HCT116 (cell line): ENCODE measurements around the gene DHRS11. TPM values are rescaled to one million over a fixed set of nuclear protein-coding genes. Genes with fewer than 3 reads are reported as not detected.

Experiments used
- ATAC-seq: fragments of 200-7000 bp; cut with Tn5 transposase; 2 replicates; pipeline ENCODE4 v1.9.1; 2020; ENCODE audit warnings: mild to moderate bottlenecking, moderate library complexity
- BruUV-seq: library from RNA; stranded (reverse); fragments of 400-500 nt; replicated peaks from 2 replicates; lab custom pipeline; 2021; lab: Mats Ljungman, UMichigan
- CTCF ChIA-PET: fragments of 300-600 bp; sonication (Branson Sonifier 250); formaldehyde crosslinking; loops from one replicate; lab custom pipeline; 2021; ENCODE audit warnings: antibody characterized with exemption; lab: Charles Lee
- POLR2A ChIA-PET: fragments of 300-600, 350-600 bp; sonication (Branson Sonifier 250); formaldehyde crosslinking; loops from one replicate; lab custom pipeline; 2021; ENCODE audit warnings: antibody characterized with exemption; lab: Charles Lee
- RAD21 ChIA-PET, 2 experiments: fragments of 300-600 bp; sonication (Branson Sonifier 250); formaldehyde crosslinking; loops; one replicate each; lab custom pipeline; 2023; ENCODE audit warnings: low total read pairs in 2 of 2; ENCODE audit not compliant: uncharacterized antibody in 2 of 2, unreplicated experiment in 2 of 2, low non-redundant PET in 1 of 2; lab: Charles Lee
- DNase-seq: peaks from one replicate; pipeline ENCODE4 v3.0.0-alpha.2; 2010; ENCODE audit warnings: low read depth, low spot score
- H2AFZ ChIP-seq: fragments of 200-600 bp; shearing (Covaris generic), sonication (generic); 2 replicates; pipeline ENCODE4 v1.6.1; 2017; ENCODE audit warnings: low read depth, mixed run types, mixed read lengths, antibody characterized with exemption, low read length; ENCODE audit not compliant: poor library complexity, severe bottlenecking
- H3K27ac ChIP-seq: 2 replicates; pipeline ENCODE4 v1.5.1; 2012; ENCODE audit warnings: low read depth, low read length
- H3K27me3 ChIP-seq: fragments of 200-600 bp; sonication (generic); 2 replicates; pipeline ENCODE4 v1.6.1; 2016; ENCODE audit warnings: mixed run types, low read length, mixed read lengths; ENCODE audit not compliant: insufficient read depth
- H3K36me3 ChIP-seq, 2 experiments: fragments of 200-500 bp in 1 of 2; fragments of 200-600 bp in 1 of 2; sonication (Bioruptor generic) in 1 of 2; sonication (generic) in 1 of 2; 2 replicates each; pipeline versions ENCODE4 v1.5.1 to v1.6.1; 2014 to 2016; ENCODE audit warnings: low read length in 2 of 2, inconsistent platforms in 1 of 2, mixed read lengths in 1 of 2, mixed run types in 1 of 2; ENCODE audit not compliant: insufficient read depth in 2 of 2, control insufficient read depth in 1 of 2
- H3K4me1 ChIP-seq, 2 experiments: fragments of 200-600 bp in 1 of 2; sonication (generic) in 1 of 2; 2 replicates each; pipeline versions ENCODE4 v1.5.1 to v1.6.1; 2012 to 2017; ENCODE audit warnings: low read length in 2 of 2, inconsistent platforms in 1 of 2, mild to moderate bottlenecking in 1 of 2, mixed read lengths in 1 of 2, mixed run types in 1 of 2, moderate library complexity in 1 of 2; ENCODE audit not compliant: insufficient read depth in 2 of 2, control insufficient read depth in 1 of 2
- H3K4me2 ChIP-seq: fragments of 200-600 bp; sonication (generic); 2 replicates; pipeline ENCODE4 v1.6.1; 2017; ENCODE audit warnings: mixed run types, low read length, mixed read lengths
- H3K4me3 ChIP-seq, 2 experiments: fragments of 200-600 bp in 1 of 2; sonication (generic) in 1 of 2; replicated peaks in 1 of 2; 2 replicates each; pipeline ENCODE4 v1.5.1; 2011 to 2016; ENCODE audit warnings: low read length in 2 of 2, control low read depth in 1 of 2, low read depth in 1 of 2, mild to moderate bottlenecking in 1 of 2, mixed read lengths in 1 of 2, mixed run types in 1 of 2
- H3K79me2 ChIP-seq: fragments of 200-600 bp; sonication (generic); 2 replicates; pipeline ENCODE4 v1.6.1; 2017; ENCODE audit warnings: mild to moderate bottlenecking, mixed run types, low read length, moderate library complexity, mixed read lengths; ENCODE audit not compliant: insufficient read depth
- H3K9ac ChIP-seq: fragments of 200-600 bp; sonication (generic); 2 replicates; pipeline ENCODE4 v1.6.1; 2016; ENCODE audit warnings: low read length, mixed read lengths
- H3K9me2 ChIP-seq: fragments of 200-600 bp; sonication (generic), shearing (Covaris generic); 2 replicates; pipeline ENCODE4 v1.6.1; 2017; ENCODE audit warnings: mixed run types, mild to moderate bottlenecking, moderate library complexity; ENCODE audit not compliant: insufficient read depth
- H3K9me3 ChIP-seq, 2 experiments: fragments of 200-500 bp in 1 of 2; fragments of 200-600 bp in 1 of 2; sonication (Bioruptor generic) in 1 of 2; sonication (generic) in 1 of 2; 2 replicates each; pipeline ENCODE4 v1.6.1; 2014 to 2017; ENCODE audit warnings: low read length in 2 of 2, mixed read lengths in 2 of 2, inconsistent platforms in 1 of 2, low read depth in 1 of 2, mild to moderate bottlenecking in 1 of 2, mixed run types in 1 of 2, moderate library complexity in 1 of 2; ENCODE audit not compliant: control insufficient read depth in 1 of 2, insufficient read depth in 1 of 2
- H4K20me1 ChIP-seq: fragments of 200-600 bp; sonication (generic), shearing (Covaris generic); 2 replicates; pipeline ENCODE4 v1.6.1; 2017; ENCODE audit warnings: mixed run types, mild to moderate bottlenecking, moderate library complexity; ENCODE audit not compliant: insufficient read depth
- ATF3 ChIP-seq: IDR thresholded peaks from 2 replicates; pipeline ENCODE4 v1.6.1; 2012
- CBX3 ChIP-seq: IDR thresholded peaks from 2 replicates; pipeline ENCODE4 v1.6.1; 2012; ENCODE audit warnings: low read depth
- CEBPB ChIP-seq: IDR thresholded peaks from 2 replicates; pipeline ENCODE4 v1.6.1; 2012; ENCODE audit warnings: low read depth
- EGR1 ChIP-seq: IDR thresholded peaks from 2 replicates; pipeline ENCODE4 v1.6.1; 2012; ENCODE audit warnings: low read depth
- ELF1 ChIP-seq: IDR thresholded peaks from 2 replicates; pipeline ENCODE4 v1.6.1; 2012; ENCODE audit warnings: low read depth, borderline replicate concordance
- EZH2 ChIP-seq: fragments of 200-600 bp; sonication (generic); IDR thresholded peaks from 2 replicates; pipeline ENCODE4 v1.6.1; 2017; ENCODE audit warnings: antibody characterized with exemption, mixed run types
- EZH2phosphoT487 ChIP-seq: fragments of 200-600 bp; IDR thresholded peaks from 2 replicates; pipeline ENCODE4 v1.6.1; 2018; ENCODE audit warnings: antibody characterized with exemption, borderline replicate concordance
- FOSL1 ChIP-seq: IDR thresholded peaks from 2 replicates; pipeline ENCODE4 v1.6.1; 2012; ENCODE audit warnings: low read depth
- POLR2AphosphoS5 ChIP-seq: IDR thresholded peaks from 2 replicates; pipeline ENCODE4 v1.6.1; 2011; ENCODE audit warnings: mild to moderate bottlenecking, low read depth, low read length, moderate library complexity
- REST ChIP-seq: IDR thresholded peaks from 2 replicates; pipeline ENCODE4 v1.6.1; 2012; ENCODE audit warnings: low read depth
- SIN3A ChIP-seq: IDR thresholded peaks from 2 replicates; pipeline ENCODE4 v1.6.1; 2012; ENCODE audit warnings: low read depth
- SRF ChIP-seq: IDR thresholded peaks from 2 replicates; pipeline ENCODE4 v1.6.1; 2012; ENCODE audit warnings: low read depth
- TCF7L2 ChIP-seq: IDR thresholded peaks from 2 replicates; pipeline ENCODE4 v1.7.0; 2011; ENCODE audit warnings: borderline replicate concordance, inconsistent platforms; ENCODE audit not compliant: insufficient read depth, insufficient read length; ENCODE audit errors: extremely low read depth
- YY1 ChIP-seq: IDR thresholded peaks from 2 replicates; pipeline ENCODE4 v1.6.1; 2011; ENCODE audit warnings: low read length, low read depth, moderate library complexity, mild to moderate bottlenecking; ENCODE audit not compliant: insufficient replicate concordance; ENCODE audit errors: extremely low read depth
- ZBTB33 ChIP-seq: IDR thresholded peaks from 2 replicates; pipeline ENCODE4 v1.6.1; 2011; ENCODE audit warnings: mild to moderate bottlenecking, low read length, moderate library complexity; ENCODE audit not compliant: insufficient replicate concordance; ENCODE audit errors: extremely low read depth
- ZNF274 ChIP-seq: fragments of 200-500 bp; sonication (Bioruptor generic); IDR thresholded peaks from 2 replicates; pipeline ENCODE4 v1.6.1; 2014; ENCODE audit warnings: mild to moderate bottlenecking, low read depth, low read length, inconsistent platforms
- intact Hi-C: fragments of 100-400 bp; cut with micrococcal nuclease; formaldehyde crosslinking; loops from 2 replicates; pipeline ENCODE4 v1.10.0; 2022
- total RNA-seq: library from RNA; stranded (reverse); gene quantifications from one replicate; pipeline ENCODE4 v1.2.1, GENCODE V29; 2021; ENCODE audit not compliant: unreplicated experiment
- TF ChIP-seq, protein P1 (sequence below): IDR thresholded peaks from 2 replicates; pipeline ENCODE4 v1.6.1; 2012
- TF ChIP-seq, protein P2 (sequence below), 3 experiments: fragments of 200-600 bp in 1 of 3; sonication (generic) in 1 of 3; IDR thresholded peaks in 2 of 3; conservative IDR thresholded peaks in 1 of 3; 2 replicates each; pipeline ENCODE4 v1.5.1; 2012 to 2017; ENCODE audit warnings: low read depth in 2 of 3, low read length in 2 of 3, antibody characterized with exemption in 1 of 3, borderline replicate concordance in 1 of 3, control low read depth in 1 of 3, mild to moderate bottlenecking in 1 of 3, mixed read lengths in 1 of 3, mixed run types in 1 of 3, moderate library complexity in 1 of 3; ENCODE audit not compliant: insufficient read depth in 1 of 3

The DHRS11 gene
- total RNA-seq, 1 experiment from 2014 or later, result 21.5 TPM

DNA sequence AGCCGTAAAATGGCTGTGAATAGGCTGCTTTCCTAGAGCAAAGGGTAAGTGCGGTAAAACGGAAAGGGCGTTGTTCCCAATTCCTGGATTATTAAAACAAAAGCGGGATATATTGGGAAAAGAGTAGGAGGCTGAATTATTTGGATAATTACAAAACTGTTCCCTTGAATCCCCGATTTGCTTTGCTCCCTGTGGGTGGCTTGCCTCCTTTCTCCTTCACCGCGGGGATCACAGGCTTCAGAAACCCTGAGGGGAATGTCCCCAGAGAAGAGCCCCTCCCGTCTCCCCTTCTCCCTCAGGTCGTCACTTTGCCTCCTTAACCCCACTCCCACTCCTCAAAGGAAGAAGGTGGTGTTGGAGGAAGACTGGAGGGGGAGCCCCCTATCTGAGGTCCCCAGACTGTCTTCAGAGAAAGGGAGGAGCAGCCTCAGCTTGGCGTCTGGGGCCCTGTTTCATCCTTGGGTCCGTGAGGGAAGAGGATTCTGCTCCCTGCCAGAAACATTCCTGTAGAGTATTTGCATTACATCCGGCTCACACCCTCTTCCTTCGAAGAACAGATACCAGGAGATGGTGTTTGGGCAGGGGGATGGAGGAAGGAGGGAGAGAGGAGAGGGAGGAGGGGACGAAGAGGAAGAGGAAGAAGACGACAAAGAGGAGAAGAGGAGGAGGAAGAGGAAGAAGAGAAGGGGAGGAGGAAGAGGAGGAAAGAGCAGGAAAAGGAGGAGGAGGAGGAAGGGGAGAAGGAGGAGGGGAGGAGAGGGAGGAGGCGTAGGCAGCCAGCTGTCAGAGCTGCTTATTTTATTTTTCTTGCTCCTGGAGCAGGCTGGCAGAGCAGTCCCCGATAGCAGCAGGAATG is 41.5 kb downstream of the DHRS11 start:
- ATAC-seq, result no peak
- Histone ChIP-seq H3K9me3 (no peaks in the 10 kb centered on the region), H2AFZ (no peak overlapping the region), H3K27ac (no peak overlapping the region), H3K4me3 (no peak overlapping the region), H3K9me2 (no peaks in the 10 kb centered on the region), H3K9ac (no peak overlapping the region), H3K4me2 (no peak overlapping the region), H4K20me1 (no peaks in the 10 kb centered on the region), H3K36me3 (no peaks in the 10 kb centered on the region), H3K79me2 (no peaks in the 10 kb centered on the region)
- ChIA-PET CTCF (no interaction called here), RAD21 (no interaction called here), POLR2A (interaction anchor here (0.6 kb wide), 1 partner anchor 413 kb away, joined by 3 read pairs; no protein-coding TSS in a partner anchor)
- intact Hi-C loops, result no loop called here
- DNase-seq, result no peak
- no TSS peak for BruUV-seq
- TF ChIP-seq YY1 (no peak), CEBPB (no peak), REST (no peak), ATF3 (no peak), EGR1 (no peak), SIN3A (no peak), ZNF274 (no peak), CBX3 (no peak), ELF1 (no peak), EZH2 (no peak), SRF (no peak), FOSL1 (no peak), ZBTB33 (no peak), EZH2phosphoT487 (no peak), TCF7L2 (no peak), POLR2AphosphoS5 (no peak)
- TF ChIP-seq, protein P1, sequence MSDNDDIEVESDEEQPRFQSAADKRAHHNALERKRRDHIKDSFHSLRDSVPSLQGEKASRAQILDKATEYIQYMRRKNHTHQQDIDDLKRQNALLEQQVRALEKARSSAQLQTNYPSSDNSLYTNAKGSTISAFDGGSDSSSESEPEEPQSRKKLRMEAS, result no peak
- TF ChIP-seq, protein P2, sequence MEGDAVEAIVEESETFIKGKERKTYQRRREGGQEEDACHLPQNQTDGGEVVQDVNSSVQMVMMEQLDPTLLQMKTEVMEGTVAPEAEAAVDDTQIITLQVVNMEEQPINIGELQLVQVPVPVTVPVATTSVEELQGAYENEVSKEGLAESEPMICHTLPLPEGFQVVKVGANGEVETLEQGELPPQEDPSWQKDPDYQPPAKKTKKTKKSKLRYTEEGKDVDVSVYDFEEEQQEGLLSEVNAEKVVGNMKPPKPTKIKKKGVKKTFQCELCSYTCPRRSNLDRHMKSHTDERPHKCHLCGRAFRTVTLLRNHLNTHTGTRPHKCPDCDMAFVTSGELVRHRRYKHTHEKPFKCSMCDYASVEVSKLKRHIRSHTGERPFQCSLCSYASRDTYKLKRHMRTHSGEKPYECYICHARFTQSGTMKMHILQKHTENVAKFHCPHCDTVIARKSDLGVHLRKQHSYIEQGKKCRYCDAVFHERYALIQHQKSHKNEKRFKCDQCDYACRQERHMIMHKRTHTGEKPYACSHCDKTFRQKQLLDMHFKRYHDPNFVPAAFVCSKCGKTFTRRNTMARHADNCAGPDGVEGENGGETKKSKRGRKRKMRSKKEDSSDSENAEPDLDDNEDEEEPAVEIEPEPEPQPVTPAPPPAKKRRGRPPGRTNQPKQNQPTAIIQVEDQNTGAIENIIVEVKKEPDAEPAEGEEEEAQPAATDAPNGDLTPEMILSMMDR (IDR thresholded peaks at IDR 0.05 in 2 of 3, conservative IDR thresholded peaks at IDR 0.05 in 1 of 3; ENCODE audit: borderline replicate concordance in 1 of 3, insufficient read depth in 1 of 3, low read depth in 2 of 3, low read length in 2 of 3), result no peak
- TF ChIP-seq, all 23 proteins: peak for 0
- H3K4me1 ChIP-seq, result peaks cover 0 to 4% of the 10 kb centered on the region in 2 experiments; a peak in 2 of 4 replicates
- 0 out of 2 replicates have a peak, but pooled peaks cover 4% of the 10 kb centered on the region for H3K27me3 ChIP-seq
